GM23338 (cell line): ENCODE measurements around the gene ZDHHC5. TPM values are rescaled to one million over a fixed set of nuclear protein-coding genes. Genes with fewer than 3 reads are reported as not detected.

Experiments
- ATAC-seq: fragments of 200-7000 bp; cut with Tn5 transposase; 3 replicates; pipeline ENCODE4 v1.9.1; 2020
- DNase-seq: peaks from one replicate; pipeline ENCODE4 v3.0.0-alpha.2; 2015; ENCODE audit warnings: low spot score
- H2AFZ ChIP-seq: fragments of 200-600 bp; sonication (generic); 2 replicates; pipeline ENCODE4 v1.8.0; 2016; ENCODE audit warnings: antibody characterized with exemption, mild to moderate bottlenecking, moderate library complexity
- H3F3A ChIP-seq: fragments of 200-600 bp; sonication (generic); replicated peaks from 2 replicates; pipeline ENCODE4 v1.8.0; 2017; ENCODE audit warnings: antibody characterized with exemption, mixed run types, low read depth
- H3K27ac ChIP-seq: fragments of 200-600 bp; sonication (generic); 2 replicates; pipeline ENCODE4 v1.6.1; 2016; ENCODE audit warnings: low read depth
- H3K27me3 ChIP-seq: fragments of 200-600 bp; sonication (generic); 2 replicates; pipeline ENCODE4 v1.8.0; 2016; ENCODE audit warnings: mild to moderate bottlenecking, mixed run types, moderate library complexity; ENCODE audit not compliant: insufficient read depth
- H3K36me3 ChIP-seq: fragments of 200-600 bp; sonication (generic); 2 replicates; pipeline ENCODE4 v1.8.0; 2016; ENCODE audit warnings: mild to moderate bottlenecking; ENCODE audit not compliant: insufficient read depth
- H3K4me1 ChIP-seq: fragments of 200-600 bp; sonication (generic); 2 replicates; pipeline ENCODE4 v1.8.0; 2016; ENCODE audit warnings: mild to moderate bottlenecking, moderate library complexity; ENCODE audit not compliant: insufficient read depth
- H3K4me2 ChIP-seq: fragments of 200-600 bp; sonication (generic); 2 replicates; pipeline ENCODE4 v1.7.1; 2017; ENCODE audit warnings: mixed run types
- H3K4me3 ChIP-seq: fragments of 200-600 bp; sonication (generic); 2 replicates; pipeline ENCODE4 v1.6.1; 2016; ENCODE audit warnings: mixed run types
- H3K79me2 ChIP-seq: fragments of 200-600 bp; sonication (generic); replicated peaks from 2 replicates; pipeline ENCODE4 v1.8.0; 2017; ENCODE audit warnings: mild to moderate bottlenecking; ENCODE audit not compliant: insufficient read depth
- H3K9me2 ChIP-seq: fragments of 200-600 bp; sonication (generic); 2 replicates; pipeline ENCODE4 v1.8.0; 2017; ENCODE audit not compliant: insufficient read depth
- H4K20me1 ChIP-seq: fragments of 200-600 bp; sonication (generic); replicated peaks from 2 replicates; pipeline ENCODE4 v1.8.0; 2017; ENCODE audit warnings: mild to moderate bottlenecking; ENCODE audit not compliant: insufficient read depth
- H3K27ac Mint-ChIP-seq: 2 replicates; pipeline ENCODE4 v1.8.0; 2020; ENCODE audit warnings: inconsistent platforms, mild to moderate bottlenecking, moderate library complexity, mixed read lengths
- H3K27me3 Mint-ChIP-seq: 3 replicates; pipeline ENCODE4 v1.8.0; 2022; ENCODE audit warnings: low read depth, mild to moderate bottlenecking, moderate library complexity, mixed read lengths, inconsistent platforms; ENCODE audit not compliant: insufficient read depth, poor library complexity
- H3K36me3 Mint-ChIP-seq: 3 replicates; pipeline ENCODE4 v1.8.0; 2021; ENCODE audit warnings: low read depth, mild to moderate bottlenecking, inconsistent platforms, moderate library complexity, mixed read lengths
- H3K4me1 Mint-ChIP-seq: 3 replicates; pipeline ENCODE4 v1.8.0; 2020; ENCODE audit warnings: mild to moderate bottlenecking, inconsistent platforms, mixed read lengths
- H3K4me3 Mint-ChIP-seq: 3 replicates; pipeline ENCODE4 v1.8.0; 2021; ENCODE audit warnings: moderate library complexity, mild to moderate bottlenecking, inconsistent platforms, mixed read lengths
- H3K9me3 Mint-ChIP-seq: 3 replicates; pipeline ENCODE4 v1.8.0; 2020; ENCODE audit warnings: moderate library complexity, mild to moderate bottlenecking, inconsistent platforms, mixed read lengths
- CREB1 ChIP-seq: fragments of 250-450 bp; sonication (Bioruptor Pico); IDR thresholded peaks from 2 replicates; pipeline ENCODE4 v1.5.0; 2020; ENCODE audit warnings: low read depth, mild to moderate bottlenecking, moderate library complexity
- CTCF ChIP-seq, 2 experiments: fragments of 200-600 bp in 1 of 2; sonication (generic) in 1 of 2; conservative IDR thresholded peaks; 2 replicates each; pipeline versions ENCODE4 v1.5.1 to v1.6.1; 2016 to 2017; ENCODE audit warnings: antibody characterized with exemption in 2 of 2, low read depth in 2 of 2, mild to moderate bottlenecking in 2 of 2, moderate library complexity in 1 of 2
- EZH2 ChIP-seq: fragments of 200-600 bp; sonication (generic); IDR thresholded peaks from one replicate; pipeline ENCODE4 v1.8.0; 2017; ENCODE audit warnings: antibody characterized with exemption, mild to moderate bottlenecking, low read depth; ENCODE audit not compliant: unreplicated experiment
- EZH2phosphoT487 ChIP-seq: fragments of 200-600 bp; sonication (generic); IDR thresholded peaks from one replicate; pipeline ENCODE4 v1.8.1; 2018; ENCODE audit warnings: antibody characterized with exemption; ENCODE audit not compliant: unreplicated experiment
- JUNB ChIP-seq: IDR thresholded peaks from one replicate; pipeline ENCODE4 v1.6.1; 2016; ENCODE audit warnings: antibody characterized with exemption; ENCODE audit not compliant: unreplicated experiment
- NANOG ChIP-seq: IDR thresholded peaks from 2 replicates; pipeline ENCODE4 v1.6.1; 2016; ENCODE audit warnings: antibody characterized with exemption, borderline replicate concordance
- POLR2AphosphoS5 ChIP-seq: IDR thresholded peaks from 2 replicates; pipeline ENCODE4 v1.6.1; 2016; ENCODE audit warnings: antibody characterized with exemption, low read depth
- STAT1 ChIP-seq: IDR thresholded peaks from one replicate; pipeline ENCODE4 v1.6.1; 2016; ENCODE audit warnings: antibody characterized with exemption; ENCODE audit not compliant: unreplicated experiment
- ZNF114 ChIP-seq: fragments of 250-450 bp; sonication (Bioruptor Pico); IDR thresholded peaks from 2 replicates; pipeline ENCODE4 v1.5.0; 2020; ENCODE audit warnings: mild to moderate bottlenecking, moderate library complexity
- ZNF331 ChIP-seq: fragments of 250-450 bp; sonication (Bioruptor Pico); IDR thresholded peaks from 2 replicates; pipeline ENCODE4 v1.5.0; 2020; ENCODE audit warnings: low read depth, mild to moderate bottlenecking, moderate library complexity
- ZNF462 ChIP-seq: fragments of 250-450 bp; sonication (Bioruptor Pico); IDR thresholded peaks from 2 replicates; pipeline ENCODE4 v1.5.0; 2020; ENCODE audit warnings: mild to moderate bottlenecking, moderate library complexity
- polyA plus RNA-seq: library from polyadenylated mRNA; unstranded; fragments of >200 nt; fragmentation: Nextera tagmentation; extraction: Ambion mirVana; gene quantifications from 2 replicates; pipeline ENCODE4 v1.2.1, GENCODE V29; 2016
- total RNA-seq: library from RNA; depleted of rRNA; stranded (reverse); fragments of >200 nt; shearing (Covaris generic); gene quantifications from 2 replicates; pipeline ENCODE4 v1.2.3, GENCODE V29; 2014
- TF ChIP-seq, protein P1 (sequence below): IDR thresholded peaks from 2 replicates; pipeline ENCODE4 v1.6.1; 2016; ENCODE audit warnings: antibody characterized with exemption
- TF ChIP-seq, protein P2 (sequence below): IDR thresholded peaks from one replicate; pipeline ENCODE4 v1.6.1; 2018; ENCODE audit warnings: antibody characterized with exemption; ENCODE audit not compliant: unreplicated experiment

The ZDHHC5 gene
- total and polyA plus RNA-seq, 2 experiments from 2014 or later = 16.9 to 42.3 TPM

- peaks cover 13% of the 10 kb centered on the region for H3K9me3 Mint-ChIP-seq
- Histone ChIP-seq H2AFZ (no peak overlapping the region), H3K9me2 (peaks cover 10% of the 10 kb centered on the region), H3K36me3 (peaks cover 9% of the 10 kb centered on the region; the same call in 1 of the 2 replicates), H3K4me1 (peaks cover 76% of the 10 kb centered on the region), H3K27ac (peak overlapping the region; percentile 93), H3K79me2 (peaks cover 14% of the 10 kb centered on the region), H3F3A (peaks cover 69% of the 10 kb centered on the region), H3K27me3 (peaks cover 18% of the 10 kb centered on the region), H3K4me3 (peak overlapping the region; percentile 73), H3K4me2 (peak overlapping the region; percentile 98), H4K20me1 (peaks cover 33% of the 10 kb centered on the region)
- peak overlapping the region; percentile 73 for H3K4me3 Mint-ChIP-seq
- peaks cover 61% of the 10 kb centered on the region for H3K27me3 Mint-ChIP-seq
- H3K27ac Mint-ChIP-seq = peak overlapping the region; percentile 65
- DNase-seq (peak; percentile 61), ATAC-seq (peak; percentile 2)
- H3K36me3 Mint-ChIP-seq = peaks cover 21% of the 10 kb centered on the region
- TF ChIP-seq NANOG (peak; percentile 58; the same call in 1 of the 2 replicates), ZNF114 (no peak), POLR2AphosphoS5 (peak; percentile 98), EZH2phosphoT487 (no peak), STAT1 (peak; percentile 73), JUNB (no peak), EZH2 (no peak), CTCF (conservative IDR thresholded peaks at IDR 0.05; ENCODE audit: low read depth in 2 of 2) (no peak), ZNF331 (no peak), ZNF462 (CRISPR knock-in tag) (no peak), CREB1 (no peak)
- TF ChIP-seq, protein P1, sequence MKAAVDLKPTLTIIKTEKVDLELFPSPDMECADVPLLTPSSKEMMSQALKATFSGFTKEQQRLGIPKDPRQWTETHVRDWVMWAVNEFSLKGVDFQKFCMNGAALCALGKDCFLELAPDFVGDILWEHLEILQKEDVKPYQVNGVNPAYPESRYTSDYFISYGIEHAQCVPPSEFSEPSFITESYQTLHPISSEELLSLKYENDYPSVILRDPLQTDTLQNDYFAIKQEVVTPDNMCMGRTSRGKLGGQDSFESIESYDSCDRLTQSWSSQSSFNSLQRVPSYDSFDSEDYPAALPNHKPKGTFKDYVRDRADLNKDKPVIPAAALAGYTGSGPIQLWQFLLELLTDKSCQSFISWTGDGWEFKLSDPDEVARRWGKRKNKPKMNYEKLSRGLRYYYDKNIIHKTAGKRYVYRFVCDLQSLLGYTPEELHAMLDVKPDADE = peak; percentile 18
- TF ChIP-seq, protein P2, sequence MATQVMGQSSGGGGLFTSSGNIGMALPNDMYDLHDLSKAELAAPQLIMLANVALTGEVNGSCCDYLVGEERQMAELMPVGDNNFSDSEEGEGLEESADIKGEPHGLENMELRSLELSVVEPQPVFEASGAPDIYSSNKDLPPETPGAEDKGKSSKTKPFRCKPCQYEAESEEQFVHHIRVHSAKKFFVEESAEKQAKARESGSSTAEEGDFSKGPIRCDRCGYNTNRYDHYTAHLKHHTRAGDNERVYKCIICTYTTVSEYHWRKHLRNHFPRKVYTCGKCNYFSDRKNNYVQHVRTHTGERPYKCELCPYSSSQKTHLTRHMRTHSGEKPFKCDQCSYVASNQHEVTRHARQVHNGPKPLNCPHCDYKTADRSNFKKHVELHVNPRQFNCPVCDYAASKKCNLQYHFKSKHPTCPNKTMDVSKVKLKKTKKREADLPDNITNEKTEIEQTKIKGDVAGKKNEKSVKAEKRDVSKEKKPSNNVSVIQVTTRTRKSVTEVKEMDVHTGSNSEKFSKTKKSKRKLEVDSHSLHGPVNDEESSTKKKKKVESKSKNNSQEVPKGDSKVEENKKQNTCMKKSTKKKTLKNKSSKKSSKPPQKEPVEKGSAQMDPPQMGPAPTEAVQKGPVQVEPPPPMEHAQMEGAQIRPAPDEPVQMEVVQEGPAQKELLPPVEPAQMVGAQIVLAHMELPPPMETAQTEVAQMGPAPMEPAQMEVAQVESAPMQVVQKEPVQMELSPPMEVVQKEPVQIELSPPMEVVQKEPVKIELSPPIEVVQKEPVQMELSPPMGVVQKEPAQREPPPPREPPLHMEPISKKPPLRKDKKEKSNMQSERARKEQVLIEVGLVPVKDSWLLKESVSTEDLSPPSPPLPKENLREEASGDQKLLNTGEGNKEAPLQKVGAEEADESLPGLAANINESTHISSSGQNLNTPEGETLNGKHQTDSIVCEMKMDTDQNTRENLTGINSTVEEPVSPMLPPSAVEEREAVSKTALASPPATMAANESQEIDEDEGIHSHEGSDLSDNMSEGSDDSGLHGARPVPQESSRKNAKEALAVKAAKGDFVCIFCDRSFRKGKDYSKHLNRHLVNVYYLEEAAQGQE = peak; percentile 34
- H3K4me1 Mint-ChIP-seq = peaks cover 92% of the 10 kb centered on the region
These were observed 21.1 kb upstream of the ZDHHC5 start for GRCh38 chr11:57646799-57647303.
